B cell (primary cell): ENCODE results near the gene ANKRD9.

Experiments
- CTCF ChIP-seq: fragments of 200-600 bp; IDR thresholded peaks from one replicate; pipeline ENCODE4 v1.8.0; 2022; ENCODE audit warnings: antibody characterized with exemption, mild to moderate bottlenecking
- EZH2 ChIP-seq: IDR thresholded peaks from 2 replicates; pipeline ENCODE4 v1.6.1; 2012; ENCODE audit warnings: borderline replicate concordance, low read depth, mild to moderate bottlenecking, moderate library complexity, low read length; ENCODE audit not compliant: insufficient read depth, poor library complexity, severe bottlenecking

- TF ChIP-seq CTCF (no peak), EZH2 (no peak)
Measured at GRCh38 chr14:102498678-102499265, 10.8 kb downstream of the ANKRD9 start.
